ENCODE results near the gene PXN.
"Not testable (repeated sequence)": the region's sequence is repeated elsewhere in the genome, so short reads cannot be mapped to it uniquely, and the experiment has no call there.

Gene PXN

GRCh38 chr12:120247183-120247582 lies 18.3 kb downstream of the PXN start:
- no peak for DNase-seq (ENCODE audit: low read depth, low spot score)
- H3K4me3 ChIP-seq (ENCODE audit: low read depth, low read length): no peak overlapping the region
- ChIA-PET CTCF (interaction anchor here (0.7 to 26.2 kb wide), 4 partner anchors 10 to 55 kb away, joined by 3 to 1066 read pairs (median 268); partner anchors contain the start of genes PXN and SIRT4), POLR2A (interaction anchor here (0.8 to 2.5 kb wide), 8 partner anchors 10 to 47 kb away, joined by 4 to 14 read pairs (median 10); partner anchors contain the start of genes RNU4-2 and RPLP0)
- TF ChIP-seq, protein P1, sequence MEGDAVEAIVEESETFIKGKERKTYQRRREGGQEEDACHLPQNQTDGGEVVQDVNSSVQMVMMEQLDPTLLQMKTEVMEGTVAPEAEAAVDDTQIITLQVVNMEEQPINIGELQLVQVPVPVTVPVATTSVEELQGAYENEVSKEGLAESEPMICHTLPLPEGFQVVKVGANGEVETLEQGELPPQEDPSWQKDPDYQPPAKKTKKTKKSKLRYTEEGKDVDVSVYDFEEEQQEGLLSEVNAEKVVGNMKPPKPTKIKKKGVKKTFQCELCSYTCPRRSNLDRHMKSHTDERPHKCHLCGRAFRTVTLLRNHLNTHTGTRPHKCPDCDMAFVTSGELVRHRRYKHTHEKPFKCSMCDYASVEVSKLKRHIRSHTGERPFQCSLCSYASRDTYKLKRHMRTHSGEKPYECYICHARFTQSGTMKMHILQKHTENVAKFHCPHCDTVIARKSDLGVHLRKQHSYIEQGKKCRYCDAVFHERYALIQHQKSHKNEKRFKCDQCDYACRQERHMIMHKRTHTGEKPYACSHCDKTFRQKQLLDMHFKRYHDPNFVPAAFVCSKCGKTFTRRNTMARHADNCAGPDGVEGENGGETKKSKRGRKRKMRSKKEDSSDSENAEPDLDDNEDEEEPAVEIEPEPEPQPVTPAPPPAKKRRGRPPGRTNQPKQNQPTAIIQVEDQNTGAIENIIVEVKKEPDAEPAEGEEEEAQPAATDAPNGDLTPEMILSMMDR (IDR thresholded peaks at IDR 0.05; ENCODE audit: insufficient read depth, low read length, missing control alignments): no peak

DNA sequence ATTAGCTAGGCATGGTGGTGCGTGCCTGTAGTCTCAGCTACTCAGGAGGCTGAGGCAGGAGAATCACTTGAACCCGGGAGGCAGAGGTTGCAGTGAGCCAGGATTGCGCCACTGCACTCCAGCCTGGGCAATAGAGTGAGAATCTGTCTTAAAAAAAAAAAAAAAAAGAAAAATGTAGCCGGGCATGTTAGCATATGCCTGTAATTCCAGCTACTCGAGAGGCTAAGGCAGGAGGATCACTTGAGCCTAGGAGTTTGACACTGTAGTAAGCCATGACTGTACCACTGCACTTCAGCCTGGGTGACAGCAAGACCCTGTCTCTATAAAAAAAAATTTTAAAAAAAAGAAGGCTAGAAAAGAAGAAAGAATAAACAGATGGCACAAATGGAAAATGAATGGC lies 18.8 kb downstream of the PXN start:
- ChIA-PET POLR2A (interaction anchor here (0.8 to 1.8 kb wide), 4 partner anchors 10 to 45 kb away, joined by 4 to 14 read pairs (median 12); partner anchors contain the start of gene RNU4-2), CTCF (interaction anchor here (10.7 to 26.2 kb wide), 3 partner anchors 10 to 22 kb away, joined by 123 to 1066 read pairs (median 412); partner anchors contain the start of gene PXN)
- H3K4me3 ChIP-seq (ENCODE audit: low read depth, low read length); DNase-seq (ENCODE audit: low read depth, low spot score): not testable (repeated sequence)

- H3K4me3 ChIP-seq (ENCODE audit: low read depth, low read length): no peak overlapping the region
- no peak for DNase-seq (ENCODE audit: low read depth, low spot score)
- TF ChIP-seq, protein P1 (IDR thresholded peaks at IDR 0.05; ENCODE audit: insufficient read depth, low read length, missing control alignments): no peak
- POLR2A ChIA-PET: interaction anchor here (0.6 to 3.3 kb wide), 7 partner anchors 8 to 48 kb away, joined by 3 to 18 read pairs (median 4); partner anchors contain the start of genes RNU4-2 and RPLP0
- CTCF ChIA-PET: interaction anchor here (10.5 to 25.2 kb wide), 3 partner anchors 6 to 19 kb away, joined by 123 to 412 read pairs (median 175); partner anchors contain the start of gene PXN
Observed at GRCh38 chr12:120242971-120243699, 22.4 kb downstream of the PXN start.

- POLR2A ChIA-PET: interaction anchor here (0.8 to 1.1 kb wide), 3 partner anchors 7 to 14 kb away, joined by 3 to 4 read pairs (median 3); no protein-coding TSS in a partner anchor
- CTCF ChIA-PET: interaction anchor here (10.5 to 25.2 kb wide), 2 partner anchors 13 to 19 kb away, joined by 175 to 412 read pairs; partner anchors contain the start of gene PXN
- TF ChIP-seq, protein P1 (IDR thresholded peaks at IDR 0.05; ENCODE audit: insufficient read depth, low read length, missing control alignments): no peak
Observed at GRCh38 chr12:120242275-120242799, 23.2 kb downstream of the PXN start.

GRCh38 chr12:120241561-120242274 lies 23.8 kb downstream of the PXN start:
- ChIA-PET POLR2A (no interaction called here), CTCF (interaction anchor here (10.5 to 25.2 kb wide), 2 partner anchors 12 to 20 kb away, joined by 175 to 412 read pairs; partner anchors contain the start of gene PXN)
- no peak overlapping the region for H3K4me3 ChIP-seq (ENCODE audit: low read depth, low read length)
- TF ChIP-seq, protein P1 (IDR thresholded peaks at IDR 0.05; ENCODE audit: insufficient read depth, low read length, missing control alignments): no peak
- no peak for DNase-seq (ENCODE audit: low read depth, low spot score)

More at GRCh38 chr12:120242275-120242799, 23.2 kb downstream of the PXN start:
- H3K4me3 ChIP-seq (ENCODE audit: low read depth, low read length): no peak overlapping the region
- no peak for DNase-seq (ENCODE audit: low read depth, low spot score)

- TF ChIP-seq, protein P1 (IDR thresholded peaks at IDR 0.05; ENCODE audit: insufficient read depth, low read length, missing control alignments): no peak
- CTCF ChIA-PET: interaction anchor here (1.2 to 25.2 kb wide), 3 partner anchors 9 to 21 kb away, joined by 3 to 412 read pairs (median 175); partner anchors contain the start of gene PXN
- no peak for DNase-seq (ENCODE audit: low read depth, low spot score)
- POLR2A ChIA-PET: interaction anchor here (0.7 to 1.4 kb wide), 3 partner anchors 13 to 51 kb away, joined by 3 to 5 read pairs (median 4); partner anchors contain the start of gene RNU4-2
- H3K4me3 ChIP-seq (ENCODE audit: low read depth, low read length): no peak overlapping the region
Observed at GRCh38 chr12:120240495-120240833, 25.1 kb downstream of the PXN start.
